K562 (cell line): Measurements from ENCODE around the gene RUVBL2. TPM values are rescaled to one million over a fixed set of nuclear protein-coding genes. Genes with fewer than 3 reads are reported as not detected.
"Not testable (repeated sequence)": the region's sequence is repeated elsewhere in the genome, so short reads cannot be mapped to it uniquely, and the experiment has no call there.

Experiments
- ATAC-seq: fragments of 200-7000 bp; cut with Tn5 transposase; 3 replicates; pipeline ENCODE4 v1.9.1; 2020; ENCODE audit warnings: moderate library complexity
- BruUV-seq: library from RNA; stranded (reverse); fragments of 400-500 nt; replicated peaks from 2 replicates; lab custom pipeline; 2021; lab: Mats Ljungman, UMichigan
- CTCF ChIA-PET: fragments of 300-600 bp; formaldehyde crosslinking; extraction: SDS; loops from one replicate; lab custom pipeline; 2021; ENCODE audit warnings: low intra/inter-chr PET ratio; lab: Yijun Ruan, JAX
- POLR2A ChIA-PET: fragments of 300-600, 350-650 bp; sonication (Branson Sonifier 250); formaldehyde crosslinking; extraction: SDS; loops from one replicate; lab custom pipeline; 2021; ENCODE audit warnings: antibody characterized with exemption, inconsistent platforms; lab: Yijun Ruan, JAX
- DNase-seq, 4 experiments: peaks; one replicate each; pipeline versions ENCODE4 v3.0.0 to v3.0.0-alpha.2; 2011 to 2018; ENCODE audit warnings: low spot score in 3 of 4, mixed read lengths in 3 of 4; ENCODE audit errors: extremely low read depth in 1 of 4
- FAIRE-seq: peaks from 2 replicates; lab custom pipeline; 2011; peaks lifted over from hg19 to GRCh38; lab: Jason Lieb, UNC
- H2AFZ ChIP-seq: 2 replicates; pipeline ENCODE4 v1.6.0; 2011; ENCODE audit warnings: low read depth, low read length, control low read depth, inconsistent platforms
- H3K27ac ChIP-seq: fragments of 200-600 bp; 3 replicates; pipeline ENCODE4 v1.8.0; 2011; ENCODE audit warnings: low read depth, mild to moderate bottlenecking, control low read depth, inconsistent platforms, low read length, moderate library complexity, mixed read lengths; ENCODE audit errors: extremely low read depth
- H3K27me3 ChIP-seq, 2 experiments: fragments of 300-600 bp in 1 of 2; 2 replicates in 1 of 2; 3 replicates in 1 of 2; pipeline versions ENCODE4 v1.6.0 to v1.8.0; 2011; ENCODE audit warnings: inconsistent platforms in 2 of 2, low read length in 2 of 2, mild to moderate bottlenecking in 1 of 2, mixed read lengths in 1 of 2, moderate library complexity in 1 of 2; ENCODE audit not compliant: control insufficient read depth in 2 of 2, insufficient read depth in 2 of 2
- H3K36me3 ChIP-seq: fragments of 300-600 bp; 3 replicates; pipeline ENCODE4 v1.8.0; 2011; ENCODE audit warnings: mild to moderate bottlenecking, low read length, inconsistent platforms; ENCODE audit not compliant: control insufficient read depth, insufficient read depth
- H3K4me1 ChIP-seq, 2 experiments: fragments of 200-600 bp in 1 of 2; replicated peaks in 1 of 2; 2 replicates in 1 of 2; 3 replicates in 1 of 2; pipeline versions ENCODE4 v1.5.1 to v1.8.0; 2011; ENCODE audit warnings: inconsistent platforms in 2 of 2, low read length in 2 of 2, mild to moderate bottlenecking in 1 of 2, mixed read lengths in 1 of 2, moderate library complexity in 1 of 2; ENCODE audit not compliant: control insufficient read depth in 2 of 2, insufficient read depth in 2 of 2
- H3K4me2 ChIP-seq: 2 replicates; pipeline ENCODE4 v1.6.1; 2011; ENCODE audit warnings: low read length, control low read depth, inconsistent platforms, mixed read lengths; ENCODE audit not compliant: insufficient read depth
- H3K4me3 ChIP-seq: fragments of 200-600 bp; sonication (generic), shearing (Covaris generic); 2 replicates; pipeline ENCODE4 v1.5.1; 2016; ENCODE audit warnings: control low read depth, inconsistent platforms
- H3K79me2 ChIP-seq: fragments of 200-600 bp; 3 replicates; pipeline ENCODE4 v1.8.0; 2011; ENCODE audit warnings: low read length, inconsistent platforms; ENCODE audit not compliant: control insufficient read depth, insufficient read depth
- H3K9ac ChIP-seq, 2 experiments: 2 replicates each; pipeline versions ENCODE4 v1.6.0 to v1.6.1; 2011; ENCODE audit warnings: low read depth in 2 of 2, low read length in 2 of 2, control low read depth in 1 of 2, inconsistent platforms in 1 of 2, mild to moderate bottlenecking in 1 of 2, mixed read lengths in 1 of 2; ENCODE audit not compliant: insufficient read depth in 1 of 2
- H3K9me1 ChIP-seq: one replicate; pipeline ENCODE4 v1.6.0; 2011; ENCODE audit warnings: inconsistent platforms, mild to moderate bottlenecking, low read length, moderate library complexity; ENCODE audit not compliant: control insufficient read depth, insufficient read depth
- H3K9me3 ChIP-seq: replicated peaks from 2 replicates; pipeline ENCODE4 v1.5.1; 2011; ENCODE audit warnings: low read depth, low read length, inconsistent platforms; ENCODE audit not compliant: control insufficient read depth, insufficient read depth
- H4K20me1 ChIP-seq: replicated peaks from 2 replicates; pipeline ENCODE4 v1.6.1; 2011; ENCODE audit warnings: low read length, inconsistent platforms, mixed read lengths; ENCODE audit not compliant: control insufficient read depth, insufficient read depth
- PCBP1 ChIP-seq: fragments of 200-400 bp; formaldehyde crosslinking; IDR thresholded peaks from 2 replicates; pipeline ENCODE4 v1.6.1; 2018; ENCODE audit warnings: mild to moderate bottlenecking, low read depth, low read length; ENCODE audit not compliant: poor library complexity, severe bottlenecking
- ZNF253 ChIP-seq: fragments of 250-450 bp; sonication (Bioruptor Pico); conservative IDR thresholded peaks from 2 replicates; pipeline ENCODE4 v1.6.1; 2021; ENCODE audit warnings: mild to moderate bottlenecking
- ZNF518B ChIP-seq: fragments of 250-450 bp; sonication (Bioruptor Pico); IDR thresholded peaks from 2 replicates; pipeline ENCODE4 v1.5.0; 2021; ENCODE audit warnings: mild to moderate bottlenecking, moderate library complexity
- WGBS: fragments of 100-300 bp; shearing (Covaris generic); methylation state at CpG from one replicate; pipeline ENCODE4 v1.1.6; 2016; ENCODE audit warnings: low coverage, mixed read lengths; ENCODE audit not compliant: insufficient coverage; ENCODE audit errors: missing lambda C conversion rate; 5-methylcytosine and 5-hydroxymethylcytosine counted together
- in situ Hi-C: fragments of 300-500 bp; cut with MboI; formaldehyde crosslinking; loops from 4 replicates; pipeline ENCODE4 v1.15.0; 2018; ENCODE audit warnings: inconsistent platforms, mixed read lengths
- intact Hi-C: fragments of 100-400 bp; cut with micrococcal nuclease; formaldehyde crosslinking; loops from 2 replicates; pipeline ENCODE4 v1.14.2; 2022
- polyA plus RNA-seq, 8 experiments: library from polyadenylated mRNA; depleted of rRNA in 4 of 8; stranded (reverse) in 5 of 8; unstranded in 3 of 8; fragments of >200 nt; fragmentation: Nextera tagmentation in 2 of 8; fragmentation: Illumina TruSeq in 1 of 8; extraction: Ambion mirVana in 2 of 8; extraction: Trizol in 1 of 8; gene quantifications; 2 replicates each; pipeline versions ENCODE4 v1.2.1 to v1.2.3, GENCODE V29; 2011 to 2014; ENCODE audit warnings: inconsistent platforms in 1 of 8, missing spikeins in 1 of 8
- total RNA-seq, 7 experiments: library from RNA; depleted of rRNA in 6 of 7; stranded (reverse); fragments of >200 nt in 6 of 7; fragmentation: Illumina TruSeq in 2 of 7; extraction: Trizol in 2 of 7; gene quantifications; 2 replicates each; pipeline versions ENCODE4 v1.2.1 to v1.2.3, GENCODE V29; 2011 to 2021; ENCODE audit warnings: low replicate concordance in 1 of 7

Gene RUVBL2
- total and polyA plus RNA-seq, 9 of the 15 experiments (the other 6 are each of a cell fraction or from before 2014, with no cell fraction given) = 71.4 to 453 (median 237) TPM

- no peak for TF ChIP-seq ZNF518B (CRISPR knock-in tag)
- TF ChIP-seq ZNF253 (CRISPR knock-in tag) = no peak
Observed at GRCh38 chr19:49056101-49056901, 62.6 kb downstream of the RUVBL2 start (continued).

DNA sequence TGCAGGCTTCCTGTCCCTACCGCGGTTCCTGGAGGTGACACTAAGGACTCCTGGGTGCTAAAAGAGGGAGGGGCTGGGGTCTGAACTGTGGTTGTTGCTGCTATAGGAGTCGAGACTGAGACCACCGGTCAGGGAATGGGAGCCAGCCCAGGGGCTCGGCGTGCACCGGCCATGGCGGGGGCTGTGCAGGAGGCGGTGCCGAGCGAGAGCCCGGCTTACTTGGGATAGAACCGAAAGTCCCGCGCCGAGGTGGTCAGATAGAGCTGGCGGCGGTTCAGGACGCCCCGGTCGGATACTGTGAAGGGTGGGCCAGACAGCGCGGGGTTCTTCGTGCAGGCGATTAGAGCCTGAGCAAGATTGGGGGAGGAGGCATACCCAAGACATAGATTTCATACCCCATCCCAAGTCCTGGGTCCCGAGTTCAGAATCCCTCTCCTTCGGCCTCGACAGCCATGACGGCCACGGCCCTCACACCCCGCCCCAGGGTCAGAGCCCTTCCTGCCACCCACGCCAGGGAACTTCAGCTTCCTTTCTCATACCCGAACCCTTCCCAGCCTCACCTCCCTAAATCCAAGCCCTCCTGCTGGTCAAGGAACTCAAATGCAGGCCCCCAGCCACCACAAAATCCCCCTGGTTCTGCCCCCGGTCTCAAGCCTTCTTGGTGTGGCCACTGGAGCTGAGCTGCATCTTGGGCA is 63.4 kb downstream of the RUVBL2 start:
- H3K4me2 ChIP-seq = peak overlapping the region; percentile 82
- FAIRE-seq = peak; percentile 48
- H3K4me3 ChIP-seq, DNase-seq, H3K36me3 ChIP-seq, H3K9me1 ChIP-seq, BruUV-seq, in situ Hi-C loops, intact Hi-C loops, H4K20me1 ChIP-seq, H3K79me2 ChIP-seq, H3K9me3 ChIP-seq, H3K27ac ChIP-seq, ATAC-seq, CTCF ChIA-PET: not testable (repeated sequence)
- peak overlapping the region; percentile 96; the same call in 1 of the 2 replicates for H2AFZ ChIP-seq
- 34% methylated on average over 20 of the region's 34 CpGs for WGBS
- POLR2A ChIA-PET = interaction anchor here (0.6 to 1.2 kb wide), 3 partner anchors 10 to 93 kb away, joined by 3 to 5 read pairs (median 4); no protein-coding TSS in a partner anchor
- H3K4me1 ChIP-seq = peaks cover 2 to 34% of the 10 kb centered on the region in 2 experiments; a peak in 3 of 5 replicates
- TF ChIP-seq PCBP1 = peak; percentile 15
- H3K27me3 ChIP-seq = peaks cover 14 to 54% of the 10 kb centered on the region in 2 experiments; a peak in 3 of 5 replicates
- H3K9ac ChIP-seq = peak overlapping the region in 1 of 2 experiments; percentile 91; a peak in 2 of 4 replicates
